Kidney (tissue), 14 donors: ENCODE data around the gene MIOS. TPM values are rescaled to one million over a fixed set of nuclear protein-coding genes. Genes with fewer than 3 reads are reported as not detected.
A peak's percentile ranks its signal among the peaks of the same experiment; 100 is the strongest.

Source experiments
- DNase-seq, 5 donors: peaks; one replicate each; pipeline ENCODE4 v3.0.0-alpha.2; 2013 to 2020
- FAIRE-seq: peaks from 2 replicates; lab custom pipeline; 2012; peaks lifted over from hg19 to GRCh38; lab: Jason Lieb, UNC
- H3K27ac ChIP-seq, 2 donors: one replicate each; pipeline ENCODE4 v1.7.0; 2013; ENCODE audit warnings: low read depth in 2 of 2, low read length in 2 of 2, inconsistent platforms in 1 of 2
- H3K27me3 ChIP-seq: one replicate; pipeline ENCODE4 v1.7.1; 2013; ENCODE audit warnings: low read length, inconsistent platforms; ENCODE audit not compliant: control insufficient read depth, insufficient read depth
- H3K36me3 ChIP-seq, 3 donors: one replicate each; pipeline versions ENCODE4 v1.7.0 to v1.7.1; 2013; ENCODE audit warnings: low read length in 3 of 3, control low read depth in 1 of 3, inconsistent platforms in 1 of 3; ENCODE audit not compliant: insufficient read depth in 3 of 3, control insufficient read depth in 2 of 3
- H3K4me1 ChIP-seq, 3 donors: one replicate each; pipeline versions ENCODE4 v1.7.0 to v1.7.1; 2013; ENCODE audit warnings: low read length in 3 of 3, inconsistent platforms in 1 of 3, low read depth in 1 of 3; ENCODE audit not compliant: control insufficient read depth in 2 of 3, insufficient read depth in 2 of 3
- H3K4me3 ChIP-seq, 3 donors: one replicate each; pipeline versions ENCODE4 v1.7.0 to v1.8.1; 2013; ENCODE audit warnings: low read length in 3 of 3, control low read depth in 1 of 3, inconsistent platforms in 1 of 3
- H3K9ac ChIP-seq, 3 donors: one replicate each; pipeline versions ENCODE4 v1.7.0 to v1.7.1; 2013; ENCODE audit warnings: low read length in 3 of 3, control low read depth in 1 of 3, inconsistent platforms in 1 of 3
- H3K9me3 ChIP-seq, 3 donors: one replicate each; pipeline versions ENCODE4 v1.7.0 to v1.7.1; 2013; ENCODE audit warnings: low read length in 3 of 3, control low read depth in 1 of 3, inconsistent platforms in 1 of 3; ENCODE audit not compliant: control insufficient read depth in 2 of 3, insufficient read depth in 1 of 3
- intact Hi-C: fragments of 100-400 bp; cut with DNase I; formaldehyde crosslinking; loops from one replicate; pipeline ENCODE4 v1.11.1; 2022
- polyA plus RNA-seq: library from polyadenylated mRNA; stranded (reverse); fragments of 350-450 nt; fragmentation: Illumina TruSeq; extraction: RNeasy Lipid Tissue Mini Kit (QIAGEN cat#74804); gene quantifications from one replicate; pipeline ENCODE4 v1.2.3, GENCODE V29; 2014; ENCODE audit warnings: low read depth, low replicate concordance; ENCODE audit not compliant: insufficient read depth
- total RNA-seq: library from RNA; stranded (reverse); fragmentation: NEBNext Ultra II Directional; extraction: Animal tissue kit (Norgen Biotek cat#: 25700); gene quantifications from one replicate; pipeline ENCODE4 v1.2.1, GENCODE V29; 2021
- TF ChIP-seq, protein P1 (sequence below): IDR thresholded peaks from 3 replicates; pipeline ENCODE4 v1.5.1; 2012; ENCODE audit warnings: mild to moderate bottlenecking, moderate library complexity, borderline replicate concordance; ENCODE audit not compliant: insufficient read depth; ENCODE audit errors: extremely low read depth
- donor health status: control.
- donor health status: control.
- donor health status: control.
- donor health status: control.
- donor health status: control.
- donor health status: DM: yes; HTN: yes; CAD: no.
- donor health status: Normal renal cell carcinoma (clear cell type).

Gene MIOS
- total and polyA plus RNA-seq, 2 donors from 2014 or later = 12.4 to 37.0 TPM

DNA sequence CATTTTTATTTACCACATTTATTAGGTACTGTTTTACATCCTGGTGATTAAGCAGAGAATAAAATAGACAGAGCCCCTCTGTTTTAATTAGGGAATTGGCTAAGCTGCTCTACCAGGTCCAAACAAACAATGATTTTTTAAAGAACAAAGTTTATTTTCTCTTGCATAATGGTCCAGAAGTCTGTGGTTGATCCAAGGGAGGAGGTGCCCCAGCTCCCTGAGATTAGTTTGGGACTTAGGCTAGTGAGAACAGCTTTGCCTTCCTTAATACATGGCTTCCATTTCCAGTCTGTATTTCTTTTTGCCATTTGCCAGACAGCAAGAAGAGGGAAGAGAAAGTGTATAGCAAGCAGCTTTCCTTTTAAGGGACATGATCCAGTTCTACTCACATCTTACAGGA, 2.9 kb upstream of the MIOS start:
- H3K36me3 ChIP-seq = no peaks in the 10 kb centered on the region
- H3K4me1 ChIP-seq = peaks cover 3 to 11% (median 4%) of the 10 kb centered on the region in 3 donors
- no peaks in the 10 kb centered on the region for H3K9me3 ChIP-seq
- intact Hi-C loops = no loop called here
- H3K9ac ChIP-seq = no peak overlapping the region
- FAIRE-seq (no peak), DNase-seq (no peak)
- no peak overlapping the region for H3K27ac ChIP-seq
- TF ChIP-seq, protein P1, sequence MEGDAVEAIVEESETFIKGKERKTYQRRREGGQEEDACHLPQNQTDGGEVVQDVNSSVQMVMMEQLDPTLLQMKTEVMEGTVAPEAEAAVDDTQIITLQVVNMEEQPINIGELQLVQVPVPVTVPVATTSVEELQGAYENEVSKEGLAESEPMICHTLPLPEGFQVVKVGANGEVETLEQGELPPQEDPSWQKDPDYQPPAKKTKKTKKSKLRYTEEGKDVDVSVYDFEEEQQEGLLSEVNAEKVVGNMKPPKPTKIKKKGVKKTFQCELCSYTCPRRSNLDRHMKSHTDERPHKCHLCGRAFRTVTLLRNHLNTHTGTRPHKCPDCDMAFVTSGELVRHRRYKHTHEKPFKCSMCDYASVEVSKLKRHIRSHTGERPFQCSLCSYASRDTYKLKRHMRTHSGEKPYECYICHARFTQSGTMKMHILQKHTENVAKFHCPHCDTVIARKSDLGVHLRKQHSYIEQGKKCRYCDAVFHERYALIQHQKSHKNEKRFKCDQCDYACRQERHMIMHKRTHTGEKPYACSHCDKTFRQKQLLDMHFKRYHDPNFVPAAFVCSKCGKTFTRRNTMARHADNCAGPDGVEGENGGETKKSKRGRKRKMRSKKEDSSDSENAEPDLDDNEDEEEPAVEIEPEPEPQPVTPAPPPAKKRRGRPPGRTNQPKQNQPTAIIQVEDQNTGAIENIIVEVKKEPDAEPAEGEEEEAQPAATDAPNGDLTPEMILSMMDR = no peak
- H3K27me3 ChIP-seq = no peaks in the 10 kb centered on the region
- no peak overlapping the region for H3K4me3 ChIP-seq

DNA sequence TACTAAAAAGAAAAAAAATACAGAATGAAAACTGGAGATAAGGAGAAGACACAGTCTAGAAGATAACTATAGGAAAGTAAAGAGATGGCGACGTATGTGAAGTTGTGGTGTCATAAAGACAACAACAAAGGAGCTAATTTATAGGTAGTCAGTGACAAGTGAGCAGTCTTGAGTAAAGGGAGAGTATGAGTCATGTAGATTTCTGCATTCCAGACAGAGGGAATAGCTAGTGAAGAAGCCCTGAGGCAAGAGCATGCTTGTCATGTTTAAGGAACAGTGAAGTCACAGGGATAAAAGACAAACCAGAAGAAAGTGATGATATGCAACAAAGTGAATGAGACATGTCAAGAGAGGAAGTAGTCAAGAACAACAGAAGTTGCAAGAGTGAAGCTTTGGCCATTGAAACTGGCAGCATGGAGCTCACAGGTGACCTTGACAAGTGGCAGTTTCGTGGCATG, 2.3 kb upstream of the MIOS start:
- H3K27me3 ChIP-seq = no peaks in the 10 kb centered on the region
- DNase-seq = no peak
- TF ChIP-seq, protein P1 = no peak
- peaks cover 3 to 11% (median 4%) of the 10 kb centered on the region in 3 donors for H3K4me1 ChIP-seq
- H3K4me3 ChIP-seq = no peak overlapping the region
- H3K9me3 ChIP-seq = no peaks in the 10 kb centered on the region
- H3K27ac ChIP-seq = no peak overlapping the region
- no peak overlapping the region for H3K9ac ChIP-seq
- FAIRE-seq = no peak
- H3K36me3 ChIP-seq = no peaks in the 10 kb centered on the region
- intact Hi-C loops = no loop called here

DNA sequence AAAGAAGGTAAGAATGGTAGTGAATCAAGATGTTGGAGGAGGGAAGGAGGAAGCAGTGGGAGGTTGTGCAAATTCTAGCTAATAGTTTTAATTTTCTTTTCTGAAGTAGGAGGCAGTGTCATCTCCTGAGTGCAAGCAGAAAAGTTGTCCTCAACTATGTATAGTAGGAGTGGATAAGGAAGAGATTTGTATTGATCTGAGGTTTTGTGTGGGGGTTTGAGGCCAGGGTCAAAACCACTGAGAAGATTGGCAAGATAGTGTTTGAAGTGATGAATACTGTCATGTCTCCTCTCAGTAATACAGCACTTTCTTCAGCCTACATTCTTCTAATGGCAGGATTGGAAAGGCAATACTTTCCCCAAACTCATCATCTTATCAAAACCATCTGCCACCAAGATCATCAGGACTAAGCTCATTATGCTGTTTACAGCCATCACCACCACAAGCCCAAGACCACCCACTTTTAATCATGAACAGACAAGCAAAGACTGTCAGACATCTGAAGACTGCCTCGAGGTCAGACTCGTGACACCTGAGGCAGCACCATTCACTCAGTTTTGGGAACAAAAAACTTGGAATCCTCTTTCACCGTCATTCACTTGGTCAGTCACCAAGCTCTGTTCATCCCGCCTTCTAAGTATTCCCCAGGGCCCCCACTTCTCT, 1.5 kb upstream of the MIOS start:
- Histone ChIP-seq H3K9me3 (no peaks in the 10 kb centered on the region), H3K4me3 (peak overlapping the region in 1 of 3 donors; percentile 83), H3K4me1 (peaks cover 3 to 11% (median 4%) of the 10 kb centered on the region in 3 donors), H3K27me3 (no peaks in the 10 kb centered on the region), H3K36me3 (no peaks in the 10 kb centered on the region), H3K9ac (no peak overlapping the region), H3K27ac (peak overlapping the region in 1 of 2 donors; percentile 87)
- intact Hi-C loops = no loop called here
- DNase-seq (no peak), FAIRE-seq (no peak)
- TF ChIP-seq, protein P1 = no peak
